ENCODE measurements around the gene OXA1L. TPM values are rescaled to one million over a fixed set of nuclear protein-coding genes. Genes with fewer than 3 reads are reported as not detected.
A peak's percentile ranks its signal among the peaks of the same experiment; 100 is the strongest.
"Not testable (repeated sequence)": the region's sequence is repeated elsewhere in the genome, so short reads cannot be mapped to it uniquely, and the experiment has no call there.

The OXA1L gene
- total RNA-seq, 1 donor from 2014 or later, result 116 TPM

GRCh38 chr14:22773162-22774010 is 6.9 kb downstream of the OXA1L start:
- H3K4me1 Mint-ChIP-seq, result peaks cover 3% of the 10 kb centered on the region
- peaks cover 6% of the 10 kb centered on the region for H3K79me2 ChIP-seq (ENCODE audit: low read depth)

GRCh38 chr14:22774011-22774706 is 7.7 kb downstream of the OXA1L start:
- Mint-ChIP-seq H3K4me3 (no peak overlapping the region), H3K27me3 (ENCODE audit: insufficient read depth, low read depth) (peaks cover 2% of the 10 kb centered on the region), H3K36me3 (peaks cover 32% of the 10 kb centered on the region), H3K27ac (no peak overlapping the region), H3K4me1 (no peaks in the 10 kb centered on the region), H3K9me3 (no peaks in the 10 kb centered on the region)
- Histone ChIP-seq H3K79me2 (ENCODE audit: low read depth) (no peaks in the 10 kb centered on the region), H3K4me3 (no peak overlapping the region), H3K36me3 (no peaks in the 10 kb centered on the region), H3K27ac (no peak overlapping the region), H3K4me2 (no peak overlapping the region), H3K9ac (no peak overlapping the region), H4K20me1 (ENCODE audit: low read depth) (no peaks in the 10 kb centered on the region), H3K9me3 (ENCODE audit: low read depth) (no peaks in the 10 kb centered on the region), H3F3A (ENCODE audit: low read depth) (peaks cover 12% of the 10 kb centered on the region), H2AFZ (replicated peaks) (no peak overlapping the region), H3K4me1 (peaks cover 4% of the 10 kb centered on the region), H3K27me3 (no peaks in the 10 kb centered on the region)
- TF ChIP-seq EZH2 (IDR thresholded peaks at IDR 0.05) (no peak), CTCF (IDR thresholded peaks at IDR 0.05) (no peak), EZH2phosphoT487 (IDR thresholded peaks at IDR 0.05) (no peak)
- peak; percentile 29 for DNase-seq (ENCODE audit: low spot score)

More at GRCh38 chr14:22773162-22774010, 6.9 kb downstream of the OXA1L start:
- TF ChIP-seq EZH2 (IDR thresholded peaks at IDR 0.05) (no peak), EZH2phosphoT487 (IDR thresholded peaks at IDR 0.05) (no peak), CTCF (IDR thresholded peaks at IDR 0.05) (no peak)
- Histone ChIP-seq H3K4me3 (no peak overlapping the region), H4K20me1 (ENCODE audit: low read depth) (no peaks in the 10 kb centered on the region), H3F3A (ENCODE audit: low read depth) (peaks cover 12% of the 10 kb centered on the region), H3K4me1 (peaks cover 4% of the 10 kb centered on the region), H2AFZ (replicated peaks) (no peak overlapping the region), H3K9me3 (ENCODE audit: low read depth) (no peaks in the 10 kb centered on the region), H3K9ac (no peak overlapping the region), H3K27me3 (no peaks in the 10 kb centered on the region), H3K36me3 (no peaks in the 10 kb centered on the region), H3K4me2 (no peak overlapping the region), H3K27ac (no peak overlapping the region)
- no peaks in the 10 kb centered on the region for H3K9me3 Mint-ChIP-seq
- peaks cover 2% of the 10 kb centered on the region for H3K27me3 Mint-ChIP-seq (ENCODE audit: insufficient read depth, low read depth)
- no peak overlapping the region for H3K4me3 Mint-ChIP-seq
- H3K27ac Mint-ChIP-seq, result no peak overlapping the region
- DNase-seq (ENCODE audit: low spot score), result no peak
- peaks cover 34% of the 10 kb centered on the region for H3K36me3 Mint-ChIP-seq

- H3K4me3 Mint-ChIP-seq, result no peak overlapping the region
- Histone ChIP-seq H3K4me2 (no peak overlapping the region), H3K4me3 (no peak overlapping the region), H4K20me1 (ENCODE audit: low read depth) (no peaks in the 10 kb centered on the region), H3K36me3 (no peaks in the 10 kb centered on the region), H3F3A (ENCODE audit: low read depth) (peaks cover 12% of the 10 kb centered on the region), H2AFZ (replicated peaks) (no peak overlapping the region), H3K79me2 (ENCODE audit: low read depth) (no peaks in the 10 kb centered on the region), H3K9me3 (ENCODE audit: low read depth) (no peaks in the 10 kb centered on the region), H3K4me1 (peaks cover 4% of the 10 kb centered on the region), H3K9ac (no peak overlapping the region), H3K27ac (no peak overlapping the region), H3K27me3 (no peaks in the 10 kb centered on the region)
- H3K9me3 Mint-ChIP-seq, result no peaks in the 10 kb centered on the region
- TF ChIP-seq EZH2phosphoT487 (IDR thresholded peaks at IDR 0.05) (no peak), EZH2 (IDR thresholded peaks at IDR 0.05) (no peak), CTCF (IDR thresholded peaks at IDR 0.05) (no peak)
- peaks cover 10% of the 10 kb centered on the region for H3K4me1 Mint-ChIP-seq
- no peak overlapping the region for H3K27ac Mint-ChIP-seq
- peaks cover 4% of the 10 kb centered on the region for H3K27me3 Mint-ChIP-seq (ENCODE audit: insufficient read depth, low read depth)
- peaks cover 12% of the 10 kb centered on the region for H3K36me3 Mint-ChIP-seq
- no peak for DNase-seq (ENCODE audit: low spot score)
Observed at GRCh38 chr14:22776215-22776614, 9.7 kb downstream of the OXA1L start.

- DNase-seq (ENCODE audit: low spot score); H2AFZ ChIP-seq (replicated peaks); H3K36me3 ChIP-seq; H3K27me3 Mint-ChIP-seq (ENCODE audit: insufficient read depth, low read depth); H3K27ac ChIP-seq; H3K4me1 ChIP-seq; H3K9ac ChIP-seq; H3K27ac Mint-ChIP-seq; H3K9me3 ChIP-seq (ENCODE audit: low read depth); H3K4me3 Mint-ChIP-seq; H3K36me3 Mint-ChIP-seq; H3K4me3 ChIP-seq; H3K27me3 ChIP-seq; H3K4me2 ChIP-seq; H3K79me2 ChIP-seq (ENCODE audit: low read depth); H4K20me1 ChIP-seq (ENCODE audit: low read depth); H3K9me3 Mint-ChIP-seq: not testable (repeated sequence)
- peaks cover 14% of the 10 kb centered on the region for H3K4me1 Mint-ChIP-seq
- peaks cover 12% of the 10 kb centered on the region for H3F3A ChIP-seq (ENCODE audit: low read depth)
Observed at GRCh38 chr14:22776849-22777248, 10.4 kb downstream of the OXA1L start.

Measured in neural progenitor cell (in vitro differentiated cells).